Stimulated activated CD8-positive, alpha-beta memory T cell treated with anti-CD3 and anti-CD28 coated beads, Interleukin-15, amount 100 ng/mL, for 48 hours (primary cell): ENCODE results near the gene ENAH.

Experiments
- DNase-seq, 2 donors: peaks; one replicate each; pipeline ENCODE4 v3.0.0-alpha.2; 2020; ENCODE audit warnings: low read depth in 2 of 2

The ENAH gene

DNA sequence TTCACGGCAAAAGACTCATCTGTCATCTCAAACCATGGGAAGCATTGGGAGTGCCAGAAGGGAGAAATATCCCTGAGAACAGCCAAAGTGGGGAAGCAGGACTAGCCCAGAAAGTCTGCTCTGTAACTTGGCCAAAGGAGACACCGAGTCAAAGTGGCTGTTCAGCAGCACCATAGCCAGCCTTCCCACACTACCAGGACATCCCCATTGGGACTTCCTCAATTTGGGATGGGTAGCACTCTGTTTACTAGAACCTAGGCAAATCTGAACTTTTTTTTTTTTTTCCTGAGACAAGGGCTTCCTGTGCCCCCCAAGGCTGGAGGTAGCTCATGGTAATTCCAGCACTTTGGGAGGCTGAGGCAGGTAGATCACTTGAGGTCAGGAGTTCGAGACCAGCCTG is 93.0 kb downstream of the ENAH start:
- no peak for DNase-seq

- DNase-seq: no peak
These were observed 93.6 kb downstream of the ENAH start for GRCh38 chr1:225559326-225559725.

DNA sequence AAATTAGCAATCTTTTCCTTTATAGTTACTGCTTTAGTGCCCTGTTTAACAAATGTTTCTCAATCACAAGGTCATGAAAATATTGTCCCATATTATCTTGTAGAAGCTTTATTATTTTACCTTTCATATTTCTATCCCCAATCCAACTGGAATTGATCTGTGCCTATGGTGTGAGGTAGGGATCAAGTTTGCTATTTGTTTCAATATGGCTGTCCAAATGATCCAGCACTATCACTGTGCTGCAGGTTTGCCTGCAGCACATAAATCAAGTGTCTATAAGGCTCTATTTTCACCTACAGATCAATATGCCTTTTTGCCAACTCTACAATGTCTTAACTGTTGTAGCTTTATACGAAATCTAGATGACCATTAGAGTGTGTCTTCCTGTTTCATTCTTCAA is 96.2 kb downstream of the ENAH start:
- no peak for DNase-seq

- DNase-seq: no peak
These were observed 97.1 kb downstream of the ENAH start for GRCh38 chr1:225555821-225556220.

- DNase-seq: no peak
These were observed 98.6 kb downstream of the ENAH start for GRCh38 chr1:225554216-225554812.

GRCh38 chr1:225549821-225550220 is 103.1 kb downstream of the ENAH start:
- no peak for DNase-seq

GRCh38 chr1:225548140-225548857 is 104.6 kb downstream of the ENAH start:
- no peak for DNase-seq

DNA sequence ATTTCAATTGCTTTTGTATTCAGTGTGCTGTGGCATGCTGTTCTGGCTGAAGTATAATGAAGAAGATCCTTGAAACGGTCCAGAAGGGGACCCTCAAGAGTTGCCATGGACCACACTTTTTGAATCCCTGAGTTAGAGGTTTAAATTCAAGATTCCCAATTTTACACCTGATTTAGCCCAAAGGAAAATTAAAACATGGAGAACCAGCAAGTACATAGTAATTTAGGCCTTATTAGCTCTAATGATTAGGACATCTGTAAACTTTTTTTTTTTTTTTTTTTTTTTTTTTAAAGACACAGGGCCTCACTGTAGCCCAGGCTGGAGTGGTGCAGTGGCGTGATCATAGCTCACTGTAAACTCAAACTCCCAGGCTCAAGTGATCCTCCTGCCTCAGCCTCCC is 107.3 kb downstream of the ENAH start:
- no peak for DNase-seq

DNA sequence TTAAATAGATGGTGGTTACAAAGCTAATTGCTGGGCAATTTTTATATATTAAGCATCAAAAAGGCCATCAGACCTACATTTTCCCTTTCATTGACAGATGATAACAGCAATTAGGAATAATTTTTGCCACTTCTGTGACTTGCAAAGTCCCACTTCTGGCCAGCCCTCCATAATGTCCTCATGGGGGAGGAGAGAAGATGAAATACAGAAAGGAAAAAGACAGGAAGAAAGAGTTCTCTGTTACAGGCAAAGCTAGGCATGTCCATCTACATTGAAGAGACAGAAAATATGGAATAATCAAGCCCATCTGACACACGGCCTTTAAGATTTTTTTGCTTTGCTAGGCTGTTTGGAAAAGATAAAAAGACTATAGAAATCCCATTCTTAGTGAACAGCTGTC is 108.0 kb downstream of the ENAH start:
- no peak for DNase-seq

DNA sequence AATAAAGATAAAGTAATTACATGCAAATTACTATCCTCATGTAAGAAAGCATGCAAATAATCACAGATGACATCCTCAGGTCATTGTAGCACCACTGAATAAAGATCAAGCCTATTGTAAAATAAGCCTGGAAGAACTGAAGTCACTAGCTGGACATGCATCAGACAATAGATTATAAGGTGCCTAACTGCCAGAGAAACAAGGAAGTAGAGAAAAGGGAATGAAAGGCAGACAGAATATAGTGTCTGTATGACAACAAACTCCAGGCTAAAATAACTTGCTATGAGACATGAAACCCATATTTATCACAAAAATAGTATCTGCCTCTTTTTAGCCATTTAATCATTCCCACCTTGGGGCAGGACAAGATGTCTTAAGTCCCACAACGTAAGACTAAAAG is 108.7 kb downstream of the ENAH start:
- no peak for DNase-seq

DNA sequence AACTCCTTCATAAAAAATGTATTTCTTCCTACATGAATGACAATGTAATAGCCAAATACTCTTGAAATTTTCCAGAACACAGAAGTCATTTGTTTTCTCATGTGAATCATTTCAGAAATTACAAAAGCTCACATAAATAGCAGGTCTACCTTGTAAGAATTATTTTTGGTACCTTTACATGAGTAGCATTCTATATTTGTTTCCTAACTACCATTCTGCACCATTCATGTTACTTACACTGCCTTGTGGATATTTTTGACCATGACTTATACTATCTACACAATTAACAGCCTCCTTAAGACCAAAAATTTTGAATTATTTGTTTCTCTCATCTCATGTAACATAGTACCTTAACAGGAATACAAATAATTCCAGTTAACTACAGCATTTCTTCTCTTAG is 109.6 kb downstream of the ENAH start:
- no peak for DNase-seq

DNA sequence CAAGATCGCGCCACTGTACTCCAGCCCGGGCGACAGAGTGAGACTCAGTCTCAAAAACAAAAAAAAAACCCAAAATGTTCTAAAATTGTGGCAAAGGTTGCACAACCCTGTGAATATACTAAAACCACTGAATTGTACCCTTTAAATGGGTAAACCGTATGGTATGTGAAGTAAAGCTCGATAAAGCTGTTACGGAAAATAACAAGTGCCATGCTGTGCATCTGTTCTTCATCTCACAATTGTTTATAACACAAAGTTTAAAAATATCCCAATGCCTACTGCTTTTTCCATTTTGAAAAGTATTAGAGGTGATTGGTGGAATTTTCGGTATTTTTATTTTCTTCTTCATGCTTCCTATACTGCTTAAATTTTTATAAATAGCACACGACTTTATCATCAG is 111.5 kb downstream of the ENAH start:
- DNase-seq: no peak

DNA sequence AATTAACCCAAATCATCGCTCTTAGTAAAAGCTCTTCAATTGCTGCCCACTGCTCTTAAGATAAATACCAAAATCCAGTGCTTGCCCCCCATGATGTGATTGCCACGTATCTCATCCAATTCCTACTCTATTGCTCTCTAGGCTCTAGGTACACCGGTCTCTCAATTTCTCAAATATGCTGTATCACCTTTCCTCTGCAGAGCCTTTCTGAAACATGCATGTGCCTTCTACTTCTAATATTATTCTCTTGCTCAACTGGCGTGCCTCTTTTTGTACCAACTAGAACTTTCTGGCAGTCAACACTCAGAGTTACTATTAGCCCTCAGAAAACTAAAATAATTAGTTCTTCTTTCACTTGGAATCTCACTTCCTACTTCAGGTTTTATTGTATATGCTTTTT is 113.3 kb downstream of the ENAH start:
- no peak for DNase-seq

GRCh38 chr1:225539069-225539468 is 113.9 kb downstream of the ENAH start:
- no peak for DNase-seq

DNA sequence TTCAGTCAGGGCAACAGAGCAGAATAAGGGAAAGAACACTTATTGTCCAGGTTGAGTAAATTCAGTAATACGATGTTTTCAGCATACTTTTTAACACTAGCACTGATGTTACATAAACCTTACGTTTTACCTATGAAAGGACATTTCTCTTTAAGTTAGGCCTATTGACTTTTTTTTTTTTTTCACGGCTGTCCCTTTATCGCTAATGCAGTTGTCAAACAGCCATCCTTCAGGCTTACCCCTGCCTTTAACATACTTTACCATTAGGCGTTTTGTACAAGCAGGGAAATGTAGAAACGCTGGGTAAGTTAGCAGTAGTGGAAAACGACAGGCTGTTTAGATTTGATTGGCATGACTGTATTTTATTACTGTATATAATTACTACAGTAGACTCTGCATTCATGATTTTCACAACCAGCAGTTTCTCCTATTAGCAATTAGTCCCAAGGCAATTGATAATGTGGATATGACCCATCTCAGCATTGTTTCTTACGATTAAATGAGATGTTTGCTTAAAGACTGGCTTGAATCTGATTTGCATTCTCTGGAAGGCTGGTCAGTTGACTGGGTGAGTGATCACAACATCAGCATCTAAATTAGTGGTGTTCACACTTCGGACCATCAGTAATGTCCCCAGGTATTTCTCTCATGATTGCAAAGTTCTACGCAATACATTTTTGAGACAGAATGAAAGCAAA is 115.2 kb downstream of the ENAH start:
- no peak for DNase-seq

GRCh38 chr1:225535280-225535679 is 117.6 kb downstream of the ENAH start:
- no peak for DNase-seq

DNA sequence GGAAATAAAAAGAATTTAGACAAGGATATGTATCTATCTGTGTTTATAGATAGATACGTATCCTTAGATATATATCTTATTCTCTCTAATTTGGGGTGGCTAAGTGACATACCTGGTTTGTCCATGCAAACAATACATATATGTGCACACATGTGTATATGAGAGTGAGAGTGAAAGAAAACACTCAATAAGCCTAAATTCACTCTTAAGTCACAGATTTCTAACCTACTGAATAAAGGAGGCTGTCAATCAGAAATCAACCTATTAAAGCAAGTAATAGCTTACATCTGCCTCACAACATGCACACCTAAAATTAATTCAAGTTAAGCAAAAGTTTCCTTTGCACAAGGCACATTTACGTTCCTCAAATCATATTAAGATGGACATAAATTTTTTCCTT is 118.2 kb downstream of the ENAH start:
- DNase-seq: no peak

DNA sequence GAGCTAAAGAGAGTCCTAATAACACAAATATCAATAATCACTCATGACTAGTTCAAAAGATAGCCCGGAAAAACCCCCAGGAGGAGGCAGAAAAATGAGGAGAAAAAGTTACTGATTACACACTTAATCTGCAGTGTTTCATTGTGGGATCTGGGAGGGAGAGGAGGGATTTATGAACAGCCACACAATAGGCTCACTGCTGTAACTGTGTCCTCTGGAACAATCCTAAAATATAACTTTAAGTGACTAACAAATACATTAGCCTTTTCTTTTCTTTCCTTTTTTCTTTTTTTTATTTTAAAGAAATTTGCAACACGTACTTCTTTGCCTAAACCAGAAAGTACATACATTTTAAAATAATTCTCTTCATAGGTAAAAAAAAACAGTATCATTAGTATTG is 118.8 kb downstream of the ENAH start:
- no peak for DNase-seq

GRCh38 chr1:225533238-225533637 is 119.7 kb downstream of the ENAH start:
- DNase-seq: no peak

DNA sequence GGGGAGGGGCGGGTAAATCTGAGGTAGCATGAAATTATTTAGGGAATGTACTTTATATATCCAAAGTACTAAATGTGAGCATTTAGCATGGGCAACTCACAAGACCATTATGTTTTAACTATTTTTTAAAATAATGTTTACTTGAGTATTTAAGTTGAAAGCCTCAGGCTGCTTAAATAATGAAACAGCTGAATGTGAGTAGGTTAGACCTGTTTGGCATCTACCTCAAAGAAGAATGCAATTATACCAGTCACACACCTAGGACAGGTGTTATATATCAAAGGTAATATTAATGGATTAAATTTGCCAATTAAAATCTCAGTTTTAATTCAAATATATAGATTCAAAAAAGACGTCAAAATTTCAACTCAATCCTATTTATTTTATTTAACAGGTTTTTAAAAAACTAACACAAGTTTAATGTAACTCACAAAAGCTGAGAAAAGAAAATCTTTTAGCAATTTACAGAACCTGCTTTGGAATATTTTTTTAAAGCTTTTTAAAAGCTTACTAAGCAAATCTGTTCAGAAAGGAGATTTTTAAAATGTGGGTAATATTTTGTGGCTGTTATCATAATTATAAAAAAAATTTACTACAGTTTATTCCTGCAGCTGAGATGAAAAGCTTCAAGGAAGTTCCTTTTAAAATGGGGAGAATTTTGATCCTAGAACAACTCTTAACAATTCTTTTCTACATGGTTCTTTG is 120.5 kb downstream of the ENAH start:
- DNase-seq: no peak

DNA sequence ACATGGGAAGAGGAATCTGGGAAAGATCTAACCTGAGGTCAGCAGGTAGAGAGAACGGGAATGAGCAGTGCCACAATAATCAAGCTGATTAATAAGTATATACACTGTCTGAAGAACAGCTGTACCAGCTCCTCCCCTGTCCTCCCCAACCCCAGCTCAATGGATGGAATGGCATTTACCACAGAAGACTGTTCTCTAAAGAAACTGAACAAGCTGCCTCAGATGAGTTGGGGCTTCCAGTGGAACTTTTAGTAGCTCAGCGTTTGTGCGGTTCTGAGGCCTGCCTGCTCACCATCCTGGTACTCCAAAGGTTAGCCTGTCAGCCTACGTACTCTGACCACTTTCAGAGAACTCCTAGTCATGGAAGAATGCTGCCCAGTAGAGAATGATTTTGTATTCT is 123.2 kb downstream of the ENAH start:
- no peak for DNase-seq

DNA sequence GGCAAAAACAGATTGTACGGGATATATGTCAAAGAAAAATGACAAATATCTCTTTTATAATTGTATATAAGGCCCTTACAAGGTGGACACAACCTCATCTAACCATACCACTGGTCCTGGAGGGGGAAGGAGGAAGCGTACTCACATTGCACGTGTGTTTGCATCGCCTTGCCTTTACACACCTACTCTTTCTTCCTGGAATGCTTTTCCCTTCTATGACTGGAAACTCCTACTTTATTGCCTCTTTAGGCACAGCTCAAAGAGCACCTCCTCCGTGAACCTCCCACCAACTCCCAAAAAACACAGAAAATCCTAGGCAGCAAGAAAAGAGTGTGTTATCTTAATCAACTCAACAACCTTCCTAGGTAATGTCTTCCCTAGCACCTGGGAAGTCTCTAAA is 125.3 kb downstream of the ENAH start:
- DNase-seq: no peak

DNA sequence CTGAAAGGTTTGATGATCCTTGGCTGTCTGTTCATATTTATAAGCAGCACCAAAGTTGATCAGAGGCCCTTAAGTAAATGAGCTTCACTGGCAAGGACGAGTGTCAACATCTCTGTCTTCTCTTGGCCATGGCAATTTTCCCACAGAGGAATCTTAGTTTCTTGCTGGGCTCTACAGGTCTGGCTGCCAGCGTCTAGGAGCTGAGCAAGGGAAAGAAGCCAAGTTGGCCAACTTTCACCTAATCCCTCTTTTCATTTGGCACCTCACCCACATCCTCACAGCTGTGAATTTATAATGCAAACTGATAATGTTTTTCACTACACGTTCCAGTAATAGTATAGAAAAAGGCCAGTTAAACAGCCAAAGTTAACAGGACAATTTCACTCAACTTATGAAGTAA is 126.0 kb downstream of the ENAH start:
- DNase-seq: no peak
